ENCODE measurements around the gene PPIP5K2. TPM values are rescaled to one million over a fixed set of nuclear protein-coding genes. Genes with fewer than 3 reads are reported as not detected.
"Not testable (repeated sequence)": the region's sequence is repeated elsewhere in the genome, so short reads cannot be mapped to it uniquely, and the experiment has no call there.

The PPIP5K2 gene
- total RNA-seq, 1 donor from 2014 or later = 31.1 TPM

DNA sequence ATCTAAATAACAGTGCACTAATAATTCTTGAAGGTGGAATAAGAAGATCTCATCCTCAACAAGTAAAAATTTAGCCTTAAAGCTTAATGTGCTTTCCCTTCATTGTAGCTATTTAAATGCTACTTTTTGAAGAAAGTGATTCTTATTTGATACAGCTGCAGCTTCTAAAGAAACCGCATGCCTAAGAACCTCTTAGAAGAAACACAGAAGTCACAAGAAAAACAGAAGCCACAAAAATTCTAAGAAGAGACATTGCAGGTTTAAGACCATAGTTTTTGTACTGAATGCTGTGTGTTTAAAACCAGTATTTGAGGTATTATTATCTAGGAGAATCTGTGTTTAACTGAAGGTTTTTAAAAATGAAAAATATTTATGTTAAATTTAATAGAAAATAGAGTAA is 68.3 kb downstream of the PPIP5K2 start:
- no peak for DNase-seq (ENCODE audit: low spot score)
- intact Hi-C loops (cut with DNase I) = no loop called here

DNA sequence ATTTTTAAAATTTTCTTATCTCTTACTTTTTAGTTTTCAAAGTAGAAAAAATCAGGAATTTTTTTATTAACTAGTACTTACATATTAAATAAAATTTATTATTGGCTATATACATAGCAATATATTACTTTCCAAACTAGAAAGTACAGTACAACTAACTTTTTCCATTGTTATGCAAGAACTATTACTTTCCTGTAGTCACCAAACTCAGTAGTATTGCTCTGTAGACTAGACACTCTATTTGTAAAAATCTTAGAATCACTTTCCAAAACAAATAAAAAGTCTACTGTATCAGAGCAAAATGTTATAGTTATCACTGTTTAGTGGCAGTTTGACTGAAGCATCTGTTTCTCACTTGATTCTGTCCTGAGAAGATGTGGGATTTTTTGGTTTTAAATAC is 83.1 kb downstream of the PPIP5K2 start:
- no peak for DNase-seq (ENCODE audit: low spot score)
- intact Hi-C loops (cut with DNase I) = no loop called here

DNA sequence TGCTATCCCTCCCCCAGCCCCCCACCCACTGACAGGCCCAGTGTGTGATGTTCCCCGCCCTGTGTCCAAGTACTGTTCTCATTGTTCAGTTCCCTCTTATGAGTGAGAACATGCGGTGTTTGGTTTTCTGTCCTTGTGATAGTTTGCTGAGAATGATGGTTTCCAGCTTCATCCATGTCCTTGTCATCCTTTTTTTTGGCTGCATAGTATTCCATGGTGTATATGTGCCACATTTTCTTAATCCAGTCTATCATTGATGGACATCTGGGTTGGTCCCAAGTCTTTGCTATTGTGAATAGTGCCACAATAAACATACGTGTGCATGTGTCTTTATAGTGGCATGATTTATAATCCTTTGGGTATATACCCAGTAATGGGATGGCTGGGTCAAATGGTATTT is 84.9 kb downstream of the PPIP5K2 start:
- intact Hi-C loops (cut with DNase I); DNase-seq (ENCODE audit: low spot score): not testable (repeated sequence)

DNA sequence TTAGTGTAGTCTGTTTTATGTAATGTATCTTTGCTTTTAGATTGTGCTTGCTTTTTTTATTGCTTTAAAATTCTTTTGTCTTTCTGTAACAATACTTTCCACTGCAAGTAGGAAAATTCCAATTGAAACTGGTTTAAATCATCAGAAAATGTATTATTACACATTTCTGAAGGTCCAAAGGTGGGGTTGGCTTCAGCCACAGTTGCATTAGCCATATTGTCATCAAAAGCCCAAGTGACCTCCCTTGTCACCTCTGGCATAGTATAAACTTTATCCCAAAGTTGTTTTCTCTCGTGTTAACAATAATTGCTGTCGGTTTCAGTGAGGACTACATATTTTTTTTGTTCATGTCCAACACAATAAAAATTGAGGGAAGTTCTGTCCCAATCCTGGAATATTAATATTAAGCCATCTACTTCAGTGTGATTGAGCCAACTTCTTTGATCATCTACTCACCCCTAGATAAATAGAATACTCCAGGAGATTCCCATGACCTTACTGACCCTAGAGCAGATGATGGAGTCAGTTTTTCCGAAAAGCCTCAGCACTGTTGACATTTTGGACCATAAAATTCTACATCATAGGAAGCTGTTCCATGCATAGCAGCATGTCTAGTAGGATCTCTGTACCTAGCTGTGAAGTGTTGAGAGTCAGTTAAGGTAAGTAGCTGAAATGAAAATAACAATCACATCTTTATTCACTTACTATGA is 86.0 kb downstream of the PPIP5K2 start:
- DNase-seq (ENCODE audit: low spot score) = no peak
- intact Hi-C loops (cut with DNase I) = no loop called here

DNA sequence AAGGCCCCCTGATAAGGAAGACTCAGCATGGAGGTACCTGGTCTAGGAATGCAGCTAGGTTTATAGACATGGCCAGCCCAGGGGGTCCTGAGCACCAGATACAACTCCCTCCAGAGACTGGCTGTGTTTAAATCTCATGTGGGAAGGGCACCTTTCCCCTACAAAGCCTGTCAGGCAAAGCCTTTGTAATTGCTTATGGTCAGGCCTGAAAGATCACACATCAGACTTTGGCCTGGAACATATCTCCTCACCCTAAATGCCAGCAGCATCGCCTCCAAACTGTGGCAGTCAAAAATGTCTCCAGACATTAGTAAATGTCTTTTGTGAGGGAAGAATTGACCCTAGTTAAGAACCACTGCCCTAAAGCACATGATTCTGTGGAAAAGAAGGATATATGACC is 86.9 kb downstream of the PPIP5K2 start:
- intact Hi-C loops (cut with DNase I) = no loop called here
- no peak for DNase-seq (ENCODE audit: low spot score)

DNA sequence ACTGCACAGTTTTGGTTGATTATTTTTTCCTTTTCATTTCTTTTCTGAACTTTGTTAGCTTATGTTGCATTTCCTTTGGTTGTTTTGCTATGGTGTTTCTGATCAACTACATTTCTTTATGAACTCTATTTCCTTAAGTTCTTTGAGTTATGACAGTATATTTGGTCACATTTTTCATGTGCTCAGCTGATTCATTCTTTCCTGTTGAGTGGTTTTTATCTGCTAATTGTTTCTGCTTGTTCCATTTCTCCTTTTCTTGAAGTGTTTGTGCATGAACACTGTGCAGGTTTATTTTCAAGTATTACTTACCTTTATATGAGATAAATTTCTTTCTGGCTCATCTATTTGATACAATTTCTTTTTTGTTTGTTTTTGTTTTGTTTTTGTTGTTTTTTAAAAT is 87.6 kb downstream of the PPIP5K2 start:
- no peak for DNase-seq (ENCODE audit: low spot score)
- intact Hi-C loops (cut with DNase I) = no loop called here

DNA sequence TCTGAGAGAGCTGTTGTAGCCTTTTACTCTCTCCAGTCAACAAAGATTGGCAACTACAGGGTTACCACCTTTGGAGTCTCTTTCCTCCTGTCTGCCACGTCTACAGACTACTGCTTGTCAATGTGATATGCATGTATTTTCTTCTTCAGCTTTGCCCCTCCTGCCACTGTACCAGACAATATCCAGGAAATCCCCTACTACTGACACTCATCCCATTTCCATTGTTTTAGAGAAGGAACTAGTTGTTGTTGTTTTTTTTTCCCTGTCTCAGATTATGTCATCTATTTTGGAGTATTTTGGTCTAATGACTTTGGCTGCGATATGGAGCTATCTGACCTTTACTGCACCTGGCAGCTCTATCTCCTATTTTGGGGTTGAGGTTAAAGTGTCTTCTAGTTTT is 88.4 kb downstream of the PPIP5K2 start:
- intact Hi-C loops (cut with DNase I) = no loop called here
- no peak for DNase-seq (ENCODE audit: low spot score)

DNA sequence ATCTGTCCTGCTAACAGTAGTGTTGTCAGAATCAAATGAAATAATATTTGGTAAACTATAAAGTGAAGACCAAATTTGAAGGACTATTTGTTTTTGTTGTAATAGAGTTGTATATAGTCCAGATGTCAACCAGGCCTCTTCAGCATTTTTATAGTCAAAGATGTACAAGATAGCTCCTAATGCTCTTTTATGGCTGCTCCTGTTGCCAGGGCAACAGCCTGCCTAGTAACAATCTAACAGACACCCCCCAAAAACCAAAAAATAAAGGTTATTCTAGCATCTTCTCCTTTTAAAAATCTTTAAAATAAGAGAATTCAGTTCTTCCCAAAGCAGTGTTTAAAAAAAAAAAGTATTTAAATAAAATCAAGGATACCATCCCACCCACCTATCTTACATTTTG is 89.0 kb downstream of the PPIP5K2 start:
- intact Hi-C loops (cut with DNase I) = no loop called here
- DNase-seq (ENCODE audit: low spot score) = no peak

DNA sequence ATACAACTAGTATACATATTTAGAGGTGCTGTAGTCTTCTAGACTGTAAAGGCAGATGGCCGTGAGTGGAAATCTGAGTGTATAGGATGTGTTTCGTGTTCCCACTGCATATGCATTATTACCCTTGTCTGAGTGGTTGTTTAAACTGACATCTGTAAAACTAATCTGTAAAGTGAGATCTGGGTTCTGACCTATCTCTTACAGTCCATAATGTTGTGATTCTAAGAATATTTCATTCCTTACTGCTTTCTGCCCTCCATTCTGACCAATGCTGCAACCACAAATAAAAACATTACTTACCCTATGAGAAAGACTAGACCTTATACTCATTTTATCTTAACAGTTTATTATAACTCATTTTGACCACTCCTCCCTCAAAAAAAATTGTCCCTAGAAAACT is 90.9 kb downstream of the PPIP5K2 start:
- intact Hi-C loops (cut with DNase I) = no loop called here

DNA sequence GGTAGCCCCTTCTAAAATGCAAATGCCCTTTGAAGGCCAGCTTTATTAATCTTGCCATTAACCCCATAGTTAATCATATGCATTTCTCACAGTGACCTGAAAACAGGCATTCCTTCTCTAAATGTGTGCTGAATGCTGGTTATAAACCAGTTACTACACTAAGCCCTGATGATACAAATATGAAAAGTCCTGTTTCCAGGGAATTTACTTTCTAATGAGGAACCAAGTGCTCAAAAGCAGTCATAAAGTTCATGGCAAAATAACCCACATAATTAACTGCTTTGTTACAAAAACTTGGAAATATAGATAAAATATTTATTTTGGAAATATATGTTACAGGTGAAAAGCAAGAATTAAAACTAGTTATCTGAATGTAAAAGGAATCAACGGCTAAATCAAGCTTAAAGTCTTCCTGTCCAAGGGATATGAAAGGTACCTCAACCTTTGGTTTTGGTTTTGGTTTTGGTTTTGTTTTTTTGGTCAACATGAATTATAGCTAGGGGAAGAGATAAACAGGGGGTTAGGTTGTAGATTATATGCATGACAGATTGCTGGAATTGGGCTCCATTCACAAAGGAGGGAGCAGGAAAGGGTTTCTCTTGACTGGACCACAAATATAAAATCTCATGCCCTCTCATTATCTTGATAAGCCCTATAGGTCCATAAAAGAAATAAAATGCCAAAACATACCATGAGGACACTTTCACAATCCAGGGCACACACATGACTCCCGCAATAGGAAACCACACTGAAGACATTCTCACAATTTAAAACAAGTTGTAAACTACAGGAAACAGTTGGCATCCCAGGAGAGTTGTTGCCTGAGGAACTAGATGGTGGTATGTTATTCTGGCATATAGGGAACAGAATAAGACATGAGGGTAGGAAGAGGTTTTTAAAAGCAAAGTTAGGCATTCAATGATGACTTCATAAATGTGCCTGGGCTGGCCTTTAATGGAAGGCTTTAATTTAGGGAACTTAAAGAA is 91.8 kb downstream of the PPIP5K2 start:
- intact Hi-C loops (cut with DNase I) = no loop called here
- no peak for DNase-seq (ENCODE audit: low spot score)

More for the DNA sequence above, 90.9 kb downstream of the PPIP5K2 start:
- no peak for DNase-seq (ENCODE audit: low spot score)

DNA sequence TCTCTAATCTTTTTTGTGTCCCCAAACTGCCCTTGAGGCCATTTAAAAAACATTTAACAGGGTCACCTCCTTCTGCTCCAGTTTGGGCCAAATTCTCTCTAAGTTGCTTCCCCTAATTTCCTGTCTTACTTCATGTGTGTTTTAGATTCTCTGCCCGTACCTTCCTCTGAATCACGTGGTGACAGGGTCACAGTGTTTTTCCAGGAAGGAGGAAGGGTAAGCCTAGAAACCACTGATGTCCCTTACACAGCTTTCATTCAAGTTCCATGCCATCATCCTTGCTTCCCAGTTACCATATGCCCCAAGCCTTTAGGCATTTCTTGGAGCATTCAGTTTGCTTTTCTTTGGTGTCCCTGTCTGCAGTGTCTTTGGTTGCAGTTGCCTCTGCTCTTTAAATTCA is 96.0 kb downstream of the PPIP5K2 start:
- intact Hi-C loops (cut with DNase I) = no loop called here
- no peak for DNase-seq (ENCODE audit: low spot score)

DNA sequence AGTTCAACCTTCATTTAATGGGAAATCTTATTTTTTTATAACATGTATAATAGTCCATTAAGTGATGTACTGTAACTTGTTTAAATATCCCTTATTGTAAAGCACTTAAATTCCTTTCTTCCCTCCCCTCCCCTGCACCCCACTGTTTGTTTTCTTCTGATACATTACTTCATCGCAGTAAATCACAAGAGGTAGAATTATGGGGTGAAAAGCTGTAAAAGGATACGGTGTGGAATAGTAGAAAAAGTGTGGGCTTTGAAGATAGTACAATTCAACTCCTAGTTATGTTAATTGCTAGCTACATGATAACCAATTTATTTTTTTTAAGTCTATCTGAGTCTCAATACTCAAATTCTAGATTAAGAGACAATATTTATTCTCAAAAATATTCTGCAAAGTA is 96.6 kb downstream of the PPIP5K2 start:
- DNase-seq (ENCODE audit: low spot score) = no peak
- intact Hi-C loops (cut with DNase I) = no loop called here

DNA sequence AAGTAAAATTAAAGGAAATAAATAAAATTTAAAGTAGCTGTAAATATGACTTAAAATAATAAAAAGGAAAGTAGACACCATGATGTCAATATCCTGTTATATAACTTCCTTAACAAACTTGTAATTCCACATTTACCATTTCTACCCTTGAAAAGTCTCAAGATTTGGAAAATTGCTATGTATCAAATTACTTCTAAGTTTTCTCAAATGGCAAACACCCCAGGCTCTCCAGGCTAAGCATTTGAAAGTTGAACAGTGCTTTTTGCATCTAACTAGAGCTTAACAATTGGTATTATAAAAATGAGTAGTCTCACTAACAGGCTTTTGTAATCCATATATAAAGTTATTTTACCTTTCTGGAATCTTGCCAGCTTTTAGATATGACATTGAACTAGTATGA is 97.0 kb downstream of the PPIP5K2 start:
- DNase-seq (ENCODE audit: low spot score) = no peak
- intact Hi-C loops (cut with DNase I) = no loop called here

DNA sequence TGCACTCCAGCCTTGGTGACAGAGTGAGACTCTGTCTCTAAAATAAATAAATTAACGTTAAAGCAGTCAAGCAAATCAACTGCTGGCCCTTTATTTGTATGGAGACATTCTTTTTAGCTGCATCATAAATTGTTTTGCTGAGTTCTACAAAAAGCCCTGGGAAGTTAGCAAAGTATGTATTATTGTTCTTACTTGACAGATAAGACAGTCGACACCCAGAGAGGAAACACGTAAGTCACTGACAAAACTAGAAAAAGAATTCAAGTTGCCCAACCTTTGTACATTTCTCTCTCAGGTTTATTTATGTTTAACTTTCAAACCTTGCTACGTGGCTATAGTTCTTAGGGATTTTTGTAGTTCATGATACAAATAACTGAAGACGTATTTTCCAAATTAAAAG is 98.1 kb downstream of the PPIP5K2 start:
- DNase-seq (ENCODE audit: low spot score) = no peak
- intact Hi-C loops (cut with DNase I) = no loop called here

DNA sequence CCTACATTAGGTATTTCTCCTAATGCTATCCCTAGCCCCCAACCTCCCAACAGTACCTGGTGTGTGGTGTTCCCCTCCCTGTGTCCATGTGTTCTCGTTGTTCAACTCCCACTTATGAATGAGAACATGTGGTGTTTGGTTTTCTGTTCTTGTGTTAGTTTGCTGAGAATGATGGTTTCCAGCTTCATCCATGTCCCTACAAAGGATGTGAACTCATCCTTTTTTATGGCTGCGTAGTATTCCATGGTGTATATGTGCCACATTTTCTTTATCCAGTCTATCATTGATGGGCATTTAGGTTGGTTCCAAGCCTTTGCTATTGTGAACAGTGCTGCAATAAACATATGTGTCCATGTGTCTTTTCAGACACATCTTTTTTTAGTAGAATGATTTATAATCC is 99.0 kb downstream of the PPIP5K2 start:
- DNase-seq (ENCODE audit: low spot score); intact Hi-C loops (cut with DNase I): not testable (repeated sequence)

DNA sequence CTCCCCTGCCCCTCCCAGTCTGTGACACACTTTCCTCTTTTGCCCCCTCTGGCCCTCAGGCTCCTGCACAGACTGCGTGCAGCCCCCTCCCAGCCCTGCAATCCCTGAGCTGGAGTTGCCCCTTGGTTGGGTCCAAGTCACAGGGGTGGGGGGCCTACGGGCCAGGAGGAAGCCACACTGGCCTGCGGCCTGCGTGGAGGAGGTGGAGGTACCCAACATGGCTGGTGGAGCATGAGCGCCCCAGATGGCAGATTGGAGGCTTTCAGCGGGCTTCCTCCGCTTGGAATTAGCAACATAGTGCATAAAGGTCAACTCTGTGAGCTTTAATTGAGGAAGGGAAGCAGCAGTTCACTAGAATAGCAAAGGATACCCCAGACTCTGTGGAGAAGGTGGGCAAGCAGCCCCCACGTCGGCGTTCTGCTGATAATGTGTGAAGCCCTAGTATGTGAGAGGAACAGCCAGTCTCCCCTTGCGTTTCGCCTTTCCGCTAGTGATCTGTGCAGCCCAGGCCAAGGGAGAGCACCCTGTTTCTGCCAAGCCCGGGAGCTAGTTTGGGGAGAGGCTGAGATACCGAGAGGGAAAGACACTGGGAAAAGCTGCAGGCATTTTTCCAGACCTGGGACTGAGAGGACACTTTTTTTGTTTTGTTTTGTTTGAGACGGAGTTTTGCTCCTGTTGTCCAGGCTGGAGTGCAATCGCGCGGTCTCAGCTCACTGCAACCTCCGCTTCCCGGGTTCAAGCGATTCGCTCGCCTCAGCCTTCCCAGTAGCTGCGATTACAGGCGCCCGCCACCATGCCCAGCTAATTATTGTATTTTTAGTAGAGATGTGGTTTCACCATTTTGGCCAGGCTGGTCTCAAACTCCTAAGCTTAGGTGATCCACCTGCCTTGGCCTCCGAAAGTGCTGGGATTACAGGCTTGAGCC is 103.2 kb downstream of the PPIP5K2 start:
- intact Hi-C loops (cut with DNase I) = no loop called here
- no peak for DNase-seq (ENCODE audit: low spot score)

DNA sequence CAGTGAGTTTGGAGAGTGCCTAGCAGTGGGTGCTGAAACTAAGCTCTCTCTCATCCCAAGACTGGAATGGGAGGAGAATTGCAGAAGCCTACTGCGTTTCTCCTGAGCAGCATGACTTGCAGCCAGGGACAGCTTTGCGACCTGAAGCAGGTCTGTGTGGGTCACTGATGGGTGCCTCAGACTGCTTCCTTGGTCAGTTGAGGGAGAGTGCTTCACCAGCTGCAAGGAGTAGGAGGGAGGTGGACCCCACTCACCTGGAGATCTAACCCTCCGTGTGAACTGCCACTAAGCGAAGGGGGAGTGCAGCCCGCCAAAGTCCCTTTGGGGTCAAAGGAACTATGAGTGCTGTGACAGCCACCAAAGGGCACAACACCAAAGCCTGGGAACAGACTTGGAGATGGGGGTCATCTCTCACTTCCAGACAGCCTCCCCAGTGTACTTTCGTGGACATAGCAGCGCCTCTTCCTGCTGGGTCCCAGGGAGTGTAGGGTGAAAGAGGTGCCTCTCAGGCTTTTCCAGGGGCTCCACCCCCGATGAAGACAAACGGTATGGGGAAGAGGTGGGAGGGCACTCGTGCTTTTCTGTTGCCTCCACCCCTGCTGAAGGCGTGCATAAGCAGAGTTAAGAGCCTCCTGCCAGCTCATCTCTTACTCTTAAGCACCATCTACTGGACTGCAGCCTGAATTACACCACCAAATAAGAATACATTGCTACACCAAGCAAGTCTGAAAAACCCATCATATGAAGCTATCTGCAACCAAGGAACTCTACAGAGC is 104.2 kb downstream of the PPIP5K2 start:
- no peak for DNase-seq (ENCODE audit: low spot score)
- intact Hi-C loops (cut with DNase I) = no loop called here

DNA sequence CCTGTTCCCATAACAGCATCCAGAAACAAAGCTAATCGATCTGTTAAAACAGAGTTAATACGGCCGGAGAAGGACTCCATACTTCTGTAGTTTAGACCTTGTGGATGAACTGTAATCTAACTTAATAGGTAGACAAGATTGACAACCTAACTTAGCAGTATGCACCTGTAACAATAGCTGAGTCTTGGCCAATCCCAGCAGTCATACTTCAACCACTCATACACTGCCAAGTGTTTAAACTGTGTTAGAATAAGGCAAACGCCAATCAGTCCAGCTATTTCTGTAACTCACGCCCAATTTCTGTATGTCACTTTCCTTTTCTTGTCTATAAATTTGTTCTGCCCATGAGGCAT is 104.8 kb downstream of the PPIP5K2 start:
- intact Hi-C loops (cut with DNase I) = no loop called here
- no peak for DNase-seq (ENCODE audit: low spot score)

DNA sequence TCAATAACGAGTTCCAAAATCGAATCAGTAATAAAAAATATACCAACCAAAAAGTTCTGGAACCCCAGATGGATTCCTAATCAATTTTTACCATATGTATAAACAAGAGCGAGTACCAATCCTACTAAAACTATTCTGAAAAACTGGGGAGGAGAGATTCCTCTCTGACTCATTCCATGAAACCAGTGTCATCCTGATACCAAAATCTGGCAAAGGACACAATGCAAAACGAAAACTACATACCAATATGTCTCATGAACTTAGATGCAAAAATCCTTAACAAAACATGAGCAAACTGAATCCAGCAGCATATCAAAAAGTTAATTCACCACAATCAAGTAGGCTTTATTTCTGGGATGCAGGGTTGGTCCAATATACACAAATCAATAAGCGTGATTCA is 108.0 kb downstream of the PPIP5K2 start:
- intact Hi-C loops (cut with DNase I) = no loop called here

More for the DNA sequence above, 108.0 kb downstream of the PPIP5K2 start:
- DNase-seq (ENCODE audit: low spot score) = no peak
